OCI-LY7 (cell line): ENCODE results near the gene STAT6.

ENCODE experiments used
- EZH2phosphoT487 ChIP-seq: fragments of 200-600 bp; sonication (generic); IDR thresholded peaks from 2 replicates; pipeline ENCODE4 v1.6.1; 2018; ENCODE audit warnings: low read depth, borderline replicate concordance, mild to moderate bottlenecking, mixed run types, antibody characterized with exemption, low read length, moderate library complexity, mixed read lengths
- TF ChIP-seq, protein P1 (sequence below): fragments of 200-600 bp; sonication (generic); conservative IDR thresholded peaks from 2 replicates; pipeline ENCODE4 v1.5.1; 2014; ENCODE audit warnings: mild to moderate bottlenecking, antibody characterized with exemption, low read length, moderate library complexity, mixed read lengths

DNA sequence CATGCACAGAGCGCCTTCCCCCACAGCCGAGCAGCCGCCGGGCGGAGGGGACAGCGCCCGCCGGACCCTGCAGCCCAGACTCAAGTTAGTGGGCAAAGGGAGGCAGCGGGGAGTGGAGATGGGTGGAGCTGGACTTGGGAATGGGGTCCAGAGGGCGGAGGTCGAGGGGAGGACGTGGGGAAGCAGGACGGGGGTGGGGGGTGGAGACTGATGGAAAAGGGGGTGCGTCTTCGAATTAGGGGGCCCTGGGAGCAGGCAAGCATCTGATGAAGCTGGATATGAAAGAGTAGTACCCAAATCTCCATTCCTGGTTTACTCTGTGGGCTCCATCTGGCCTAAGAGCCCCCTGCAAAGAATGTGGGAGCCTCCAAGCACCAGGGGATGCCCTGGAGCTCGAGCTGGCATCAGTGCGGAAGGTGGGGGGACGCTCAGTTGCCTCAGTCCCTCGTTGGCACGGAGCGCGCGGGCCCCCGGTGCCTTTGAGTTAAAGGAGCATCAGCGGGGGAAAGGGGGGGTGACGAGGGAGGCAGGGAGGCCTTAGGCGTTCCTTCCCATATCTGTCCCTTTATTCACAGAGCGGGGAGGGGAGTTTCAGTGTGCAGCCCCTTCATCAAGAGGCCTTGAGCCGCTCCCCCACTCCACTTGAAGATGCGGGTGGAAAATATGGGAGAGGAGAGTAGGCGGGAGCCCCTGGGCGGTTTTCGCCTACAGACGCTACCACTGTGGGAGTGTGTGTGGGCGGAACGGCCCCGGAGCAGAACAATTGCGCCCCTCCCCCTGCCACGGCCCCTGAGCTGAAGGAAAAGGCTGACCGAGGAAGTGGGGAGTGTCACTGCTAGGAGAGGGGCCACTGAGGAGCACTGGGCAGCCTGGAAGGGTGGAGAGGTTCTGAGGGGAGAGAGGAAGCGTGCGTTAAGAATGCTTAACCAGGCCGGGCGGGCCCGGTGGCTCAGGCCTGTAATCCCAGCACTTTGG lies 21.6 kb downstream of the STAT6 start:
- TF ChIP-seq, protein P1, sequence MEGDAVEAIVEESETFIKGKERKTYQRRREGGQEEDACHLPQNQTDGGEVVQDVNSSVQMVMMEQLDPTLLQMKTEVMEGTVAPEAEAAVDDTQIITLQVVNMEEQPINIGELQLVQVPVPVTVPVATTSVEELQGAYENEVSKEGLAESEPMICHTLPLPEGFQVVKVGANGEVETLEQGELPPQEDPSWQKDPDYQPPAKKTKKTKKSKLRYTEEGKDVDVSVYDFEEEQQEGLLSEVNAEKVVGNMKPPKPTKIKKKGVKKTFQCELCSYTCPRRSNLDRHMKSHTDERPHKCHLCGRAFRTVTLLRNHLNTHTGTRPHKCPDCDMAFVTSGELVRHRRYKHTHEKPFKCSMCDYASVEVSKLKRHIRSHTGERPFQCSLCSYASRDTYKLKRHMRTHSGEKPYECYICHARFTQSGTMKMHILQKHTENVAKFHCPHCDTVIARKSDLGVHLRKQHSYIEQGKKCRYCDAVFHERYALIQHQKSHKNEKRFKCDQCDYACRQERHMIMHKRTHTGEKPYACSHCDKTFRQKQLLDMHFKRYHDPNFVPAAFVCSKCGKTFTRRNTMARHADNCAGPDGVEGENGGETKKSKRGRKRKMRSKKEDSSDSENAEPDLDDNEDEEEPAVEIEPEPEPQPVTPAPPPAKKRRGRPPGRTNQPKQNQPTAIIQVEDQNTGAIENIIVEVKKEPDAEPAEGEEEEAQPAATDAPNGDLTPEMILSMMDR = no peak
- TF ChIP-seq EZH2phosphoT487 = no peak
